Measurements from ENCODE around the gene PLK5. TPM values are rescaled to one million over a fixed set of nuclear protein-coding genes. Genes with fewer than 3 reads are reported as not detected.

PLK5 gene
- total RNA-seq, 3 donors from 2014 or later = not detected

GRCh38 chr19:1563251-1563650, 39.4 kb downstream of the PLK5 start:
- no peaks in the 10 kb centered on the region for H3K27me3 Mint-ChIP-seq (ENCODE audit: low read depth)
- no peaks in the 10 kb centered on the region for H3K36me3 Mint-ChIP-seq (ENCODE audit: insufficient read depth)
- DNase-seq (no peak), ATAC-seq (no peak)
- no peak overlapping the region for H3K4me3 Mint-ChIP-seq
- H3K9me3 Mint-ChIP-seq = no peaks in the 10 kb centered on the region
- no peaks in the 10 kb centered on the region for H3K4me1 Mint-ChIP-seq (ENCODE audit: low read depth)

GRCh38 chr19:1566392-1567115, 42.7 kb downstream of the PLK5 start:
- no peaks in the 10 kb centered on the region for H3K36me3 Mint-ChIP-seq (ENCODE audit: insufficient read depth)
- peaks cover 5% of the 10 kb centered on the region for H3K27me3 Mint-ChIP-seq (ENCODE audit: low read depth)
- ATAC-seq (peak; percentile 2 to 14), DNase-seq (no peak)
- peaks cover 4% of the 10 kb centered on the region for H3K4me1 Mint-ChIP-seq (ENCODE audit: low read depth)
- no peak overlapping the region for H3K4me3 Mint-ChIP-seq
- H3K9me3 Mint-ChIP-seq = no peaks in the 10 kb centered on the region

- peaks cover 5% of the 10 kb centered on the region for H3K27me3 Mint-ChIP-seq (ENCODE audit: low read depth)
- no peaks in the 10 kb centered on the region for H3K36me3 Mint-ChIP-seq (ENCODE audit: insufficient read depth)
- peak overlapping the region; percentile 33 for H3K4me3 Mint-ChIP-seq
- no peaks in the 10 kb centered on the region for H3K9me3 Mint-ChIP-seq
- H3K4me1 Mint-ChIP-seq (ENCODE audit: low read depth) = peaks cover 4% of the 10 kb centered on the region
- DNase-seq = no peak
- peak; percentile 3 to 13 for ATAC-seq
Observed at GRCh38 chr19:1567116-1567847, 43.4 kb downstream of the PLK5 start.

- Mint-ChIP-seq H3K4me1 (ENCODE audit: low read depth) (peaks cover 4% of the 10 kb centered on the region), H3K4me3 (no peak overlapping the region), H3K36me3 (ENCODE audit: insufficient read depth) (no peaks in the 10 kb centered on the region), H3K27me3 (ENCODE audit: low read depth) (peaks cover 5% of the 10 kb centered on the region), H3K9me3 (no peaks in the 10 kb centered on the region)
- no peak for DNase-seq
- peak in 1 of 2 donors; percentile 36 for ATAC-seq
Observed at GRCh38 chr19:1567848-1568227, 44.0 kb downstream of the PLK5 start.

- DNase-seq (peak; percentile 82), ATAC-seq (peak; percentile 86 to 94)
- no peaks in the 10 kb centered on the region for H3K36me3 Mint-ChIP-seq (ENCODE audit: insufficient read depth)
- peaks cover 4% of the 10 kb centered on the region for H3K4me1 Mint-ChIP-seq (ENCODE audit: low read depth)
- peak within 1 kb of the TSS; percentile 33 for H3K4me3 Mint-ChIP-seq
- peaks cover 5% of the 10 kb centered on the region for H3K27me3 Mint-ChIP-seq (ENCODE audit: low read depth)
- no peaks in the 10 kb centered on the region for H3K9me3 Mint-ChIP-seq
Observed at GRCh38 chr19:1568320-1569019, 44.6 kb downstream of the PLK5 start, which contains the start of gene MEX3D. MEX3D (minus strand) TSS chr19:1568325; CDS start chr19:1568058, 267 bp downstream.

- peak overlapping the region; percentile 21 for H3K4me3 Mint-ChIP-seq
- DNase-seq (no peak), ATAC-seq (no peak)
- H3K9me3 Mint-ChIP-seq = no peaks in the 10 kb centered on the region
- peaks cover 4% of the 10 kb centered on the region for H3K4me1 Mint-ChIP-seq (ENCODE audit: low read depth)
- H3K27me3 Mint-ChIP-seq (ENCODE audit: low read depth) = peaks cover 5% of the 10 kb centered on the region
- no peaks in the 10 kb centered on the region for H3K36me3 Mint-ChIP-seq (ENCODE audit: insufficient read depth)
Observed at GRCh38 chr19:1569997-1570396, 46.1 kb downstream of the PLK5 start.

GRCh38 chr19:1570836-1571235, 47.0 kb downstream of the PLK5 start:
- no peak for DNase-seq
- no peak overlapping the region for H3K4me3 Mint-ChIP-seq

GRCh38 chr19:1571358-1571757, 47.5 kb downstream of the PLK5 start:
- Mint-ChIP-seq H3K4me1 (ENCODE audit: low read depth) (peaks cover 4% of the 10 kb centered on the region), H3K9me3 (no peaks in the 10 kb centered on the region), H3K4me3 (no peak overlapping the region), H3K27me3 (ENCODE audit: low read depth) (peaks cover 5% of the 10 kb centered on the region), H3K36me3 (ENCODE audit: insufficient read depth) (no peaks in the 10 kb centered on the region)
- ATAC-seq (no peak), DNase-seq (no peak)

More at GRCh38 chr19:1570836-1571235, 47.0 kb downstream of the PLK5 start:
- Mint-ChIP-seq H3K4me1 (ENCODE audit: low read depth) (peaks cover 4% of the 10 kb centered on the region), H3K9me3 (no peaks in the 10 kb centered on the region), H3K27me3 (ENCODE audit: low read depth) (peaks cover 5% of the 10 kb centered on the region), H3K36me3 (ENCODE audit: insufficient read depth) (no peaks in the 10 kb centered on the region)
- no peak for ATAC-seq

GRCh38 chr19:1572795-1573194, 48.9 kb downstream of the PLK5 start:
- no peak for ATAC-seq

GRCh38 chr19:1574354-1575136, 50.7 kb downstream of the PLK5 start:
- Mint-ChIP-seq H3K4me3 (no peak overlapping the region), H3K36me3 (ENCODE audit: insufficient read depth) (peaks cover 2% of the 10 kb centered on the region), H3K9me3 (no peaks in the 10 kb centered on the region), H3K4me1 (ENCODE audit: low read depth) (peaks cover 1% of the 10 kb centered on the region), H3K27me3 (ENCODE audit: low read depth) (peaks cover 5% of the 10 kb centered on the region)
- no peak for DNase-seq
- ATAC-seq = no peak

More at GRCh38 chr19:1572795-1573194, 48.9 kb downstream of the PLK5 start:
- no peaks in the 10 kb centered on the region for H3K36me3 Mint-ChIP-seq (ENCODE audit: insufficient read depth)
- peaks cover 4% of the 10 kb centered on the region for H3K4me1 Mint-ChIP-seq (ENCODE audit: low read depth)
- DNase-seq = no peak
- H3K9me3 Mint-ChIP-seq = no peaks in the 10 kb centered on the region
- H3K4me3 Mint-ChIP-seq = no peak overlapping the region
- H3K27me3 Mint-ChIP-seq (ENCODE audit: low read depth) = peaks cover 5% of the 10 kb centered on the region

GRCh38 chr19:1575323-1576241, 51.7 kb downstream of the PLK5 start:
- Mint-ChIP-seq H3K27me3 (ENCODE audit: low read depth) (no peaks in the 10 kb centered on the region), H3K36me3 (ENCODE audit: insufficient read depth) (peaks cover 5% of the 10 kb centered on the region), H3K4me3 (no peak overlapping the region), H3K4me1 (ENCODE audit: low read depth) (no peaks in the 10 kb centered on the region), H3K9me3 (no peaks in the 10 kb centered on the region)
- no peak for DNase-seq
- no peak for ATAC-seq

GRCh38 chr19:1576242-1577089, 52.6 kb downstream of the PLK5 start:
- no peaks in the 10 kb centered on the region for H3K4me1 Mint-ChIP-seq (ENCODE audit: low read depth)
- H3K36me3 Mint-ChIP-seq (ENCODE audit: insufficient read depth) = peaks cover 6% of the 10 kb centered on the region
- ATAC-seq (no peak), DNase-seq (no peak)
- H3K4me3 Mint-ChIP-seq = no peak overlapping the region
- H3K9me3 Mint-ChIP-seq = no peaks in the 10 kb centered on the region
- no peaks in the 10 kb centered on the region for H3K27me3 Mint-ChIP-seq (ENCODE audit: low read depth)
